Embryonic facial prominence (tissue), 1 donor: ENCODE measurements around the gene ASMTL.
"Not testable (repeated sequence)": the region's sequence is repeated elsewhere in the genome, so short reads cannot be mapped to it uniquely, and the experiment has no call there.

ENCODE experiments used
- DNase-seq: peaks from one replicate; pipeline ENCODE4 v3.0.0-alpha.2; 2016; ENCODE audit errors: extremely low spot score

Gene ASMTL

GRCh38 chrX:1452516-1453394, at the start of gene ASMTL:
Gene ASMTL, minus strand, starts transcription at chrX:1452909. Its CDS starts 69 bp downstream, at chrX:1452840.
- peak; percentile 100 for DNase-seq

- DNase-seq, result no peak
These were observed 49.5 kb upstream of the ASMTL start for GRCh38 chrX:1502241-1502640.

- DNase-seq, result no peak
These were observed 48.3 kb upstream of the ASMTL start for GRCh38 chrX:1500701-1501624.

GRCh38 chrX:1496076-1496475, 43.4 kb upstream of the ASMTL start:
- no peak for DNase-seq

- no peak for DNase-seq
These were observed 41.3 kb upstream of the ASMTL start for GRCh38 chrX:1493877-1494510.

GRCh38 chrX:1493412-1493811, 40.7 kb upstream of the ASMTL start:
- DNase-seq, result no peak

GRCh38 chrX:1492421-1493012, 39.8 kb upstream of the ASMTL start:
- DNase-seq, result no peak

- DNase-seq, result no peak
These were observed 39.2 kb upstream of the ASMTL start for GRCh38 chrX:1491851-1492349.

- DNase-seq, result not testable (repeated sequence)
These were observed 38.5 kb upstream of the ASMTL start for GRCh38 chrX:1491248-1491647.

GRCh38 chrX:1490723-1491122, 38.0 kb upstream of the ASMTL start:
- DNase-seq, result not testable (repeated sequence)

GRCh38 chrX:1489354-1489753, 36.6 kb upstream of the ASMTL start:
- DNase-seq, result not testable (repeated sequence)

- DNase-seq, result no peak
These were observed 36.0 kb upstream of the ASMTL start for GRCh38 chrX:1488745-1489144.

GRCh38 chrX:1488141-1488540, 35.4 kb upstream of the ASMTL start:
- DNase-seq, result no peak

GRCh38 chrX:1487401-1487800, 34.7 kb upstream of the ASMTL start:
- DNase-seq, result no peak

GRCh38 chrX:1486749-1487361, 34.1 kb upstream of the ASMTL start:
- DNase-seq, result no peak

- no peak for DNase-seq
These were observed 33.5 kb upstream of the ASMTL start for GRCh38 chrX:1486177-1486576.

- DNase-seq, result no peak
These were observed 32.3 kb upstream of the ASMTL start for GRCh38 chrX:1485033-1485432.

GRCh38 chrX:1484638-1485019, 31.9 kb upstream of the ASMTL start:
- DNase-seq, result no peak

GRCh38 chrX:1483843-1484637, 31.3 kb upstream of the ASMTL start:
- DNase-seq, result no peak

GRCh38 chrX:1482530-1482928, 29.8 kb upstream of the ASMTL start:
- not testable (repeated sequence) for DNase-seq
